NCI-H146 (cell line): ENCODE results near the gene ANKRD61.
"Not testable (repeated sequence)": the region's sequence is repeated elsewhere in the genome, so short reads cannot be mapped to it uniquely, and the experiment has no call there.

ENCODE experiments used
- DNase-seq: peaks from one replicate; lab custom pipeline; 2025; lab: John Stamatoyannopoulos, UW

ANKRD61 gene

GRCh38 chr7:6032167-6032566, 991 bp downstream of the ANKRD61 start:
- no peak for DNase-seq

- DNase-seq, result no peak
These were observed 1.5 kb downstream of the ANKRD61 start for GRCh38 chr7:6032641-6033040.

DNA sequence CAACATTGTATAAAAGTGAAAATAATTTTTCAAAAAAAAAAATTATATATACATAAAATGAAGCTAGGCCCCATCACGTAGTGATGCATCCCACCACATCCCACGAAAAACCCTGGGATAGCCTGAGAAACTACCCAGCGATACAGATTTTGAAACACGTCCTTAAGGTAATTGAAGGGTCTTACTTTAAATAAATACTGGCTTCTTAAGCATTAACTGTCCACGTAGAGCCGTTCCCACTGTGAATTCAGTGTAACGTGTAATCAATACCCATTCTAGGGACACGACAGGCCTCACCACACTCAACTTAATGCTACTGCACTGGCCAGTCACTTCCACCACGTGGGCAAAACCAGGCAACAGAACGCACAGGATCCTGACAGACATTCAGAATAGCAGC, 4.0 kb downstream of the ANKRD61 start:
- no peak for DNase-seq

- DNase-seq, result no peak
These were observed 4.5 kb downstream of the ANKRD61 start for GRCh38 chr7:6035686-6036085.

DNA sequence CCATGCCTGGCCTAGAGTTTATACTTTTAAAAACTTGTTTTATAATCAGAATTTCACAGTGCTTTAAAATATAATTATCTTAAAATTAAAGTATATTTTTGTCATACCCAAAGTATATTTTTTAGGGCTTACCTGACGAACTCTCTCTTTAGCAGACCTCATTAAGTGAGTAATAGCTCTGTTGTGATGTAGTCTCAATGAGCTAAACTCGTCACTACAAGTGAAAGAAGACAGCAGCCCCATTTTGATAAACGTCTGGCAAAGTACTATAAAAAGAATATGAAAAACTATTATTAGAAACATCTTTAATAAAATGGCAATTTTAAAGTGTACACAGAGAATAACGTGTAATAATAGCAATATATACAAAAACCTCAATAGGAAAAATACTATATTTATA, 18.6 kb downstream of the ANKRD61 start:
- no peak for DNase-seq

- not testable (repeated sequence) for DNase-seq
These were observed 20.0 kb downstream of the ANKRD61 start for GRCh38 chr7:6051185-6051584.

DNA sequence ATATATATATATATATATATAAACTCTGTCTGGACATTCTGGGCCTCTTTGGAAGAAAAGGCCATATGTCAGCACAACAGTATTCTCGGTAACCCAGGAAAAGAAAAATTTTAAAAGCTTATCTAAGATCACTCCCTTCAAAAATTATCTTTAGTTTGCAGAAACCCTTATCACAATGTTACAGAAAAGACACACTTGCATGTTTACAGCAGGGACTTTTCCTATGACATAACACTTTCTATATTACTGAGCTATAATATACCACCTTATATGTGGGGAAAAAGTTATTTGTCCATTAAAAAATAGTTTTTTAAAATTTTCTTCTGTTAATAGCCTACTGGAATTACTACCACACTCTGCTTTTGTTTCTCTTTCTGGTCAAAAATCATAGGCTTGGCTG, 25.4 kb downstream of the ANKRD61 start:
- DNase-seq, result no peak

GRCh38 chr7:6057316-6058129, 26.3 kb downstream of the ANKRD61 start:
- no peak for DNase-seq

- DNase-seq, result not testable (repeated sequence)
These were observed 28.8 kb downstream of the ANKRD61 start for GRCh38 chr7:6059941-6060340.

- no peak for DNase-seq
These were observed 40.2 kb downstream of the ANKRD61 start for GRCh38 chr7:6071406-6071805.

DNA sequence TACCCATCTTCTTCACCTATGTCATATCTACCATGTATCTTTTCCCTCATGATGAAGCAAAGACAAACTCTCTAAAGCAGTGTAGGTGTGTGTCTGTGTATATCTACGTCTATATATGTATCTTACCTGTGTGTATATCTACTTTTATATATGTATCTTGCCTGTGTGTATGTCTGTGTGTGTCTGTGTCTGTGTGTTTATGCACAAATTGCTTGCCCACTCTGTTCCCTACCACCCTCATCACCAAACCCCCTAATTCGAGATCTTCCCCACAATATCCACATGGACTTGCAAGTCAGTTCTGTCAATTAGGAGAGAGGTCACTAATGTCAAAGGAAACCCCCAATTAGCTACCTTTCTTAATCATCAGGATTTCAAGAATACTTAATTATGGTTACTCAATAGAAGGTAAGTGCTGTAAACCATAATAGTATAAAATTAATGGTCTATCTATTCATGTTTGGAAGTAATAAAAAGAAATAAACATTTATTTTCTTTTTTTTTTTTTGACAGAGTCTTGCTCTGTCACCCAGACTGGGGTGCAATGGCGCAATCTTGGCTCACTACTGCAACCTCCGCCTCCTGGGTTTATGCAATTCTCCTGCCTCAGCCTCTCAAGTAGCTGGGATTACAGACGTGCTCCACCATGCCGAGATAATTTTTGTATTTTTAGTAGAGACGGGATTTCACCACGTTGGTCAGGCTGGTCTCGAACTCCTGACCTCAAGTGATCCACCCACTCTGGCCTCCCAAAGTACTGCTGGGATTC, 43.6 kb downstream of the ANKRD61 start:
- no peak for DNase-seq

GRCh38 chr7:6078548-6078947, 47.4 kb downstream of the ANKRD61 start:
- no peak for DNase-seq

DNA sequence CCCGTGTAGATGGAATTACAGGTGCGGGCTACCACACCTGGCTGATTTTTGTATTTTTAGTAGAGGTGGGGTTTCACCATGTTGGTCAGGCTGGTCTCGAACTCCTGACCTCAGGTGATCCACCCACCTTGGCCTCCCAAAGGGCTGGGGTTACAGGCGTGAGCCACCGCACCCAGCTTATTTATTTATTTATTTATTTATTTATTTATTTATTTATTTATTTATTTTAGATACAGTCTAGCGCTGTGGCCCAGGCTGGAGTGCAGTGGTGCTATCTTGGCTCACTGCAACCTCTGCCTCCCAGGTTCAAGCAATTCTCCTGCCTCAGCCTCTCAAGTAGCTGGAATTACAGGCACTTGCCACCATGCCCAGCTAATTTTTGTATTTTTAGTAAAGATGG, 51.9 kb downstream of the ANKRD61 start:
- DNase-seq, result not testable (repeated sequence)
